Posterior vena cava (tissue), 2 donors: ENCODE results near the gene JAG1. TPM values are rescaled to one million over a fixed set of nuclear protein-coding genes. Genes with fewer than 3 reads are reported as not detected.

Experiments used
- DNase-seq: peaks from one replicate; pipeline ENCODE4 v3.0.0-alpha.2; 2020; ENCODE audit warnings: low spot score
- intact Hi-C, 2 donors: fragments of 100-400 bp; cut with DNase I; formaldehyde crosslinking; loops; one replicate each; pipeline versions ENCODE4 v1.14.1 to v1.14.2; 2022 to 2023
- total RNA-seq, 2 donors: library from RNA; stranded (reverse); fragmentation: NEBNext Ultra II Directional; extraction: Animal tissue kit (Norgen Biotek cat#: 25700); gene quantifications; one replicate each; pipeline ENCODE4 v1.2.1, GENCODE V29; 2021
- donor health status: DM: yes; HTN: yes; CAD: no.
- donor health status: DM: yes; HTN: yes; CAD: no.

Gene JAG1
- total RNA-seq, 2 donors from 2014 or later = 68.5 to 84.2 TPM

- DNase-seq = no peak
- intact Hi-C loops = no loop called here
These were observed 26.8 kb downstream of the JAG1 start for GRCh38 chr20:10646886-10647420.

- no peak for DNase-seq
- intact Hi-C loops = no loop called here
These were observed 27.8 kb downstream of the JAG1 start for GRCh38 chr20:10646006-10646405.

GRCh38 chr20:10645205-10645570 is 28.6 kb downstream of the JAG1 start:
- intact Hi-C loops = no loop called here
- no peak for DNase-seq

- intact Hi-C loops = no loop called here
- DNase-seq = no peak
These were observed 29.2 kb downstream of the JAG1 start for GRCh38 chr20:10644458-10645204.

GRCh38 chr20:10643560-10643873 is 30.3 kb downstream of the JAG1 start:
- DNase-seq = no peak
- intact Hi-C loops = no loop called here

GRCh38 chr20:10642856-10643559 is 30.8 kb downstream of the JAG1 start:
- intact Hi-C loops = no loop called here
- no peak for DNase-seq

- intact Hi-C loops = no loop called here
- no peak for DNase-seq
These were observed 31.9 kb downstream of the JAG1 start for GRCh38 chr20:10641893-10642292.

DNA sequence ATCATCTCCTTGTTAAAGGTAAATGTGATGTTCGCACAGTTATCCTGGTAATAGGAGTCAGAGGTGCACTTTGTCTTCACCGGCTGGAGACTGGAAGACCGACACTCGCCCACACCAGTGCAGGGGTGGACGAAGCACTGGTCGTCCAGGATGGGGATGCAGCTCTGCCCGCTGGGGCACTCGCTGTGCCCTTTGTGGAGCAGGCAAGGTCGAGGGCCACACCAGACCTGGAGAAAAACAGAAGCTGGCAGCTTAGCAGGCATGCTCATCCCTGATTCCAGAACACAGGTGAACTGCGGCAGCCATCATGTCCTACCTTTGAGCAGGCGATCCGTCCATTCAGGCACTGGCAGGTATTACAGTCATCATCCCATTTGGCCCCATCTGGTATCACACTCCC is 32.3 kb downstream of the JAG1 start:
- intact Hi-C loops = no loop called here

GRCh38 chr20:10640897-10641296 is 32.9 kb downstream of the JAG1 start:
- intact Hi-C loops = no loop called here

More for the DNA sequence above, 32.3 kb downstream of the JAG1 start:
- DNase-seq = no peak

GRCh38 chr20:10639737-10640556 is 33.9 kb downstream of the JAG1 start:
- DNase-seq = no peak
- intact Hi-C loops = no loop called here

More at GRCh38 chr20:10640897-10641296, 32.9 kb downstream of the JAG1 start:
- DNase-seq = no peak

- intact Hi-C loops = no loop called here
- no peak for DNase-seq
These were observed 34.6 kb downstream of the JAG1 start for GRCh38 chr20:10639077-10639736.

- intact Hi-C loops = no loop called here
- DNase-seq = no peak
These were observed 36.2 kb downstream of the JAG1 start for GRCh38 chr20:10637563-10637962.

- intact Hi-C loops = no loop called here
- peak; percentile 89 for DNase-seq
These were observed 36.7 kb downstream of the JAG1 start for GRCh38 chr20:10637031-10637559.

- intact Hi-C loops = no loop called here
- DNase-seq = no peak
These were observed 37.4 kb downstream of the JAG1 start for GRCh38 chr20:10636326-10636818.

- no peak for DNase-seq
- intact Hi-C loops = no loop called here
These were observed 38.2 kb downstream of the JAG1 start for GRCh38 chr20:10635476-10636208.

GRCh38 chr20:10634683-10635411 is 39.0 kb downstream of the JAG1 start:
- intact Hi-C loops = no loop called here
- no peak for DNase-seq

DNA sequence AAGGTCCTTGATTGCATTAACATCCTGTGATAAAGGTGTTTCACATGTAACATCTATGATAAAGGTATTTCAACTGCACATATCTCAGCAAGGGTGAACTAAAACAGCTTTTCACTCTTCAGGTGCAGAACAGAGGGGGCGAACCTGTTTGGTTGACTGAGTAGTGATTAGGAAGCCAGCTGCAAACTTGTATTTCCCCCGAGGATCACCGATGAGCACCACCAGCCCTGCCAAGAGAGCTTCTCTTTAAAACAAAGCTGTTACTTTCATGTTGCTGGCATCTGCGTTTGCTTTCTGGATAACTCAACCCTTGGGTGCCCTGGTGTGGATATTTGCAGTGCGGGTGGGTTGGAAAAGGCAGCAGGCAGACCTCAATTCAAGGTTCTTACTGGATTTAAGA is 39.6 kb downstream of the JAG1 start:
- intact Hi-C loops = no loop called here
- no peak for DNase-seq

DNA sequence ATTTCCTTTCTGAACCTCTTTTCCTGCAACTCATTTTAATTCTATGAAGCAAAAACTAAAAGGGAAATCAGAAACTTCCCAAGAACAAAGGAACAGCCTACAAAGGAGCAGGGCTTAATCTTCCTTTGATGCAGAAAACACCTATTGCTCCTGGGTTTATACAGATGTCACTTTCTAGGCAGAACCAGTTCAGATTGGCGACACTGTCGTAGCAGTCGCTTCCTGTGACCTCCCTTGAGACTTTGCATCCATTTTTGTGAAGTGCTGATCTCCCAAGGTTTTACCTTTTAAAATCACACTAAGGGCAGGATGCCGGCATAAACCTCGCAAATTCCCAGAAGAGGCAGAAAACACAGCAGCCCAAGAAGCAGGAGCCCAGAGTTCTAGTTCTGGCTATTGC is 40.1 kb downstream of the JAG1 start:
- intact Hi-C loops = no loop called here

More for the DNA sequence above, 40.1 kb downstream of the JAG1 start:
- DNase-seq = no peak
